Myometrial cell (primary cell): ENCODE measurements around the gene CDA. TPM values are rescaled to one million over a fixed set of nuclear protein-coding genes. Genes with fewer than 3 reads are reported as not detected.

ENCODE experiments used
- total RNA-seq: library from RNA; depleted of rRNA; stranded (reverse); fragments of >200 nt; gene quantifications from 2 replicates; pipeline ENCODE4 v1.2.3, GENCODE V29; 2015

The CDA gene
- total RNA-seq, result 25.4 and 31.5 TPM in 2 replicates

GRCh38 chr1:20588634-20589225 is at the start of gene CDA:
Gene CDA, plus strand, starts transcription at chr1:20589097. Its CDS starts 33 bp downstream, at chr1:20589130.

GRCh38 chr1:20551945-20552727 is 36.8 kb upstream of the CDA start, which contains the start of gene FAM43B:
Gene FAM43B, plus strand, starts transcription at chr1:20552573. Its CDS starts 401 bp downstream, at chr1:20552974.

GRCh38 chr1:20633190-20634064 is 44.5 kb downstream of the CDA start, which contains the start of gene PINK1:
Gene PINK1, plus strand, starts transcription at chr1:20633458. Its CDS starts 91 bp downstream, at chr1:20633549.

GRCh38 chr1:20661207-20662109 is 72.6 kb downstream of the CDA start, which contains the start of gene DDOST:
Gene DDOST, minus strand, starts transcription at chr1:20661369. Its CDS starts 19 bp downstream, at chr1:20661350.

Other genes starting within 250 kb of the CDA start
- 25.1 and 28.4 TPM in 2 replicates for gene CAMK2N1, start 102.9 kb upstream of the CDA start, total RNA-seq
- gene MUL1, start 80.9 kb upstream of the CDA start, total RNA-seq, result 20.4 and 35.7 TPM in 2 replicates
- 0.35 TPM in 1 of 2 replicates, not detected in the other for gene FAM43B, start 36.5 kb upstream of the CDA start, total RNA-seq
- gene PINK1, start 44.4 kb downstream of the CDA start, total RNA-seq, result 116 and 133 TPM in 2 replicates
- gene DDOST, start 72.3 kb downstream of the CDA start, total RNA-seq, result 416 and 461 TPM in 2 replicates
- gene KIF17, start 128.9 kb downstream of the CDA start, total RNA-seq, result under 0.01 and 1.9 TPM in 2 replicates
- 1.7 and 5.0 TPM in 2 replicates for gene SH2D5, start 143.6 kb downstream of the CDA start, total RNA-seq
- gene HP1BP3, start 198.2 kb downstream of the CDA start, total RNA-seq, result 129 and 159 TPM in 2 replicates